Smooth muscle cell of the umbilical artery (primary cell): ENCODE measurements around the gene CUL2. TPM values are rescaled to one million over a fixed set of nuclear protein-coding genes. Genes with fewer than 3 reads are reported as not detected.

Source experiments
- total RNA-seq: library from RNA; depleted of rRNA; stranded (reverse); fragments of >200 nt; gene quantifications from 2 replicates; pipeline ENCODE4 v1.2.3, GENCODE V29; 2014

Gene CUL2
- 41.3 and 65.7 TPM in 2 replicates for total RNA-seq

GRCh38 chr10:35090162-35090954 lies at the start of gene CUL2:
Gene CUL2 (minus strand): TSS chr10:35090341. CDS start chr10:35071317, 19,024 bp downstream.

GRCh38 chr10:35126530-35127288 lies 36.6 kb upstream of the CUL2 start, which contains the start of gene CREM:
Gene CREM (plus strand): TSS chr10:35126846. CDS start chr10:35137836, 10,990 bp downstream.

Other genes starting within 250 kb of the CUL2 start
- gene CREM, start 36.5 kb upstream of the CUL2 start, total RNA-seq: 25.4 and 29.7 TPM in 2 replicates
- 45.5 and 50.2 TPM in 2 replicates for gene CCNY, start 246.2 kb upstream of the CUL2 start, total RNA-seq